Activated gamma-delta T cell treated with anti-CD3 and anti-CD28 coated beads, Interleukin-2, amount 50 U/mL, for 16 hours (primary cell): ENCODE data around the gene TBL1X.
"Not testable (repeated sequence)": the region's sequence is repeated elsewhere in the genome, so short reads cannot be mapped to it uniquely, and the experiment has no call there.

Experiments
- DNase-seq: peaks from one replicate; pipeline ENCODE4 v3.0.0-alpha.2; 2020; ENCODE audit warnings: low read depth

TBL1X gene

DNA sequence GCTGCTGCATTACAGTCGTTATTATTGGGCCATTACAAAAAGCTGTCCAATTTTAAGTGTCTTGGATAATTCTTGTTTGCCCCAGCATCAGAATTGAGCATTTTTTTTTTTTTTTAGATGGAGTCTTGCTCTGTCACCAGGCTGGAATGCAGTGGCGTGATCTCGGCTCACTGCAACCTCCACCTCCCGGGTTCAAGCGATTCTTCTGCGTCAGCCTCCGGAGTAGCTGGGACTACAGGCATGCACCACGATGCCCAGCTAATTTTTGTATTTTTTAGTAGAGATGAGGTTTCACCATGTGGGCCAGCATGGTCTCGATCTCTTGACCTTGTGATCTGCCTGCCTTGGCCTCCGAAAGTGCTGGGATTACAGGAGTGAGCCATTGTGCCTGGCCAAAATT, 71.3 kb downstream of the TBL1X start:
- DNase-seq, result not testable (repeated sequence)

DNA sequence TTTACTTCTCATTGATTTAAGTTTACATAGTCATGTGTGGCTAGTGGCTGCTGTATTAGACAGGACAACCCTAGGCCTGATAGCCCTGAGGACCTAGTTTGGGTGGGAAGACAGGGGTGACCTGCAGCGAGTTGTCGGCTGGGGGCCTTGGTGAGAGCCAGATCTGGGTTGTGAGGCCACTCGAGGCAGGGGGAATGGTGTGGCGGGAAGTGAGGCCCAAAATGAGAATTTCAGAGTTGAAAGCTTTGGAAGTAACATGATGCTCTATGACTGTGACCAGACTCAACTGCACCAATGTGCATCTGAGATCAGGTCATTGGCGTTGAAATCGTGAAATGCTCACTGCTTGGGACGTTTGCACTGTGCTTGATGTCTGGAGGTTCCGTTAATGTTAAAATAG, 72.9 kb downstream of the TBL1X start:
- DNase-seq, result no peak

DNA sequence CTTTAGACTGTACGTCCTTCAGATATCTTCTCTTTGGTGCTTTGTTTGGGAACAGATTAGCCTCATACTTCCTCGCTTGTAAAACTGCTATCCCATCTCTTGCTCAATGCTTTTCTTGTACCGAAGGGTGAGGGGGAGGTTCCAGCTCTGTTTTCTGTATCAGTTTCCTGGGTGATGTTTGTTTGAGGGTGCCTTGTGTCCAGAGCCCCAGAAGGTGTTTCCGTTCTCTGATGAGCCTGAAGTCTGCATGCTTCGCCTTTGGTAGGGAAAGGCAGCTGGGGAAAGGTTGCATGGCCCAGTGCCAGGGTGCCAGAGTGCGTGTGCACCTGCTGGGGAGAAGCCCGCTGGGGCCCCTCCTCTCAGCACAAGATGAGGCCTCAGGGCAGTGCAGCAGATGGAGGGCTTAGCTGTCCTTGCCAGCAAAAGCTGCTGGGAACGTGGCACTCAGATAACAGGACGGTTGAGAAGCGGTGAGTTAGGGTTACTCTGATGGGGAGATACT, 73.7 kb downstream of the TBL1X start:
- no peak for DNase-seq

DNA sequence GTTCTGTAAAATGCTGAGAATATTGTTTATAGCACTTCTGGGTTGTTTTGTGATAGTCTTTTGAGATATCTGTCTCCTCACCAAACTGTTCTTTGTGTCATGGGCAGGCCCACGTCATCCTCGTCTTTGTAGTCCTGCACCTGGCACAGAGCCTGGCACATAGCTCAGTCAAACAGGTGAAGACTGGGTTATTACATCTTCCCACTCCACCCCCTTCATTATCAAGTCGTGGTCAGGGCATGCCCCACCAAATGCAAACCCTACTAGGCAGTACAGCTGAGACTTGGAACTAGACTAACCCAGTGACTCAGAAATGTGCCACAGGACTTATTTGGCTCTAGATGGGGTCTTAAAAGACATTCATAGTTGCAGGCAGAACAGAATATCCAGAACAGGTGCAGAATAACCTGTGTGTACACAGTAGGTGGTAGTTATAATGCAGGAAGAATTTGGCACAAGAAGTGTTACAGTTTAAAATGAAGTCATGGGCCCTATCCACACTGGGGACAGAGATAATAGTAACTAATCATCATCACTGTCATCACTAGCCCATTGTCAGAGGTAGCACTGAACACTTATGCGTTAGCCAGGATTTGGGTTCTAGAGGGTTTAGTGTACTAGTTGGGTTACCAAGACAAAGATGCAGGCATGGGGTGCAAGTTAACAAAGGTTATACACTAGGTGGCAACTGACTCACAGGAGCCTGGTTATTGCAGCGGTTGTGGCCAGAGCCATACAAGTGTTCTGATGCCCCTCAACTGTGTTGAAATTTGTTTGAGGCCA, 74.9 kb downstream of the TBL1X start:
- DNase-seq, result no peak

DNA sequence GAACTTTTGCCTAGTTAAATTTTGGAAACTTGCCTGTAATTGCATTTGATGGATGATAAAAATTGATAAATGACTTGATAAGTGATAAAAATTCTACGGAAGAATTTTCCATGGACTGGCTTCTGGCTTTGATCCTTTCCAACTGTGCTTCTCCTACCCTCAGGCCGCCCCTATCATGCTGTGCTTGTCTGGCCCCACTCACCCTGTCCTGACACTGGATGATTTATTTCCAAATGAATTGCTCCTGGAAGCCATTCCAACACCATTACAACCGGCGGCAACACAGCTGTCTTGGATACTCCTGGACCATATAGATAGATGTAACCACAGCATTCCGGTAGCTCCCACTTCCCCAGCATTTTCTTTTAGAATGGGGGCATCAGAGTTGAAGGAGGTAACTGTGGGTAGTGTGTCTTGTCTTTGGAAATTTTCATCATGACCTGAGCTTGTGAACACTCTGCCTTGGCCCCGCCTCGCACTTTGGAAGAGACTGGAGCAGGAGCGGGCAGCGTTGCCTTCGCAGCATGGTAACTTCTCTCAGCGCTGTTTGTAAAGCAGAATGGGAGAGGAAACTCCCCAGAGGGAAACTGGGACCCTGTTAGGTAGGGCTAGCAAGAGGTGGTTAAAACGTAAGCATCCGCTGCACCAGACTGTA, 77.4 kb downstream of the TBL1X start:
- DNase-seq, result no peak

DNA sequence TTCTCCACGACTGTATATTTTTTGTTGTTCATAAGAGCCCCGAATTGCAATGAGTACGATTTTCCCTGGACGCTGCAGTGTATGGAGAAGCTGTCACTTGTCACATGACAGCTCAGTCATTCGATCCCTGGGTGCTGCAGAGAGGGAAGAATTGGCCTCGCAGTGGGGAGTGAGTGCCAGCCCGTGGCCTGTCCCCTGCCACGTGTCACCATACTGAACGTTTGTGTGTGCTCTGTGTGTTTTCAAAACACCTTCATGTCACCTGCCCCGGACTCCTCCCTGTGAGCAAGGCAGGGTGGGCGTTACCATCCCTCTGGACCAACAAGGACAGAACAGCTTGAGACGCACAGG, 77.9 kb downstream of the TBL1X start:
- no peak for DNase-seq

DNA sequence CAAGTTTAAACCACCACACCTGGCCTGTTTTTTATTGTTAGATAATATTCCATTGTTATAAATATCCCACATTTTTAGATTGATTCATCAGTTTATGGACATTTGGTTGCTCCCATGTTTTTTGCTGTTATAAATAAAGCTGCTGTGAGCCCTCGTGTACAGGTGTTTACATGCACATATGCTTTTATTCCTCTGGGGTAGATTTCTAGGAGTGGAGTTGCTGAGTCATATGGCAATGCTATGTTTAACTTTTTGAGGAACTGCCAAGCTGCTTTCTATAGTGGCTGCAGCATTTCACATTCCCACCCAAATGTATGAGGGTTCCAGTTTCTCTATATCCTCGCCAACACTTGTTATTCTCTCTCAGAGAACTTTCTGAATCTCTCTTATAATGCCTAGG, 90.5 kb downstream of the TBL1X start:
- no peak for DNase-seq

DNA sequence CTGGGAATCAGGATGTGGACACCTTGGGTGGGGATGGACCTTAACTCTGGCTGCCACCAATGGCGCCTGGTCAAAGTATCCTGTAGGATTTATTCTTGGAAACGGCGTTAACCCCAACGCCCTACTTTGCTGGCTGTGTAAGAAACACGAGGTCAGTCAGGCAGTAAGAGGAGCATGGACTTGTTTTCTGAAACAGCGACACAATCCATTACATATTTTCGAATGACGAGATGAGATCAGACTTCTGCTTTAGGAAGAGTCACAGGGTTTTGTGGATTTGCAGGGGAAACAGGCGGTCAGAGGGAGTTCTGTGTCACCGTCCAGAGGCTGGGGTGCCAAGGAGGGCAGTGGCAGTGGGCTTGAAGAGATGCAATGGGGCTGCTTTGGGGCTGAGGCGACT, 92.2 kb downstream of the TBL1X start:
- no peak for DNase-seq

DNA sequence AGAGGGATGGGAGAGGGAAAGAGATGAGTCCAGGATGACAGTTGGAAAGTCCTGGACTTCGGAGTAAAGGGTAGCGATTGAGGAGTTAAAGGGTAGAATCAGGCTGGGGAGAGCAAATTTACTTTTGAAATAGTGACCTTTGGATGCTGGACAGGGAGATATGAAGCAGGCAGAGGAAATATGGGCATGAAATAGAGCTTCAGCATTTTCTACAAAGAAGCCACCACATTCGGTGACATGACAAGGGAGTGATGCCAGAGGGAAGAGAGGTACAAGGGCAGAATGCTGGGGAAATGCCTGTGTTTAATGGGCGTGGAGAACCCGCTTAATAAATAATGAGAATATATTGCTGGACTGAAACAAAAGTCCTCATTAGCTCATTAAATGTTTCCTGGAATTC, 92.7 kb downstream of the TBL1X start:
- DNase-seq, result no peak

DNA sequence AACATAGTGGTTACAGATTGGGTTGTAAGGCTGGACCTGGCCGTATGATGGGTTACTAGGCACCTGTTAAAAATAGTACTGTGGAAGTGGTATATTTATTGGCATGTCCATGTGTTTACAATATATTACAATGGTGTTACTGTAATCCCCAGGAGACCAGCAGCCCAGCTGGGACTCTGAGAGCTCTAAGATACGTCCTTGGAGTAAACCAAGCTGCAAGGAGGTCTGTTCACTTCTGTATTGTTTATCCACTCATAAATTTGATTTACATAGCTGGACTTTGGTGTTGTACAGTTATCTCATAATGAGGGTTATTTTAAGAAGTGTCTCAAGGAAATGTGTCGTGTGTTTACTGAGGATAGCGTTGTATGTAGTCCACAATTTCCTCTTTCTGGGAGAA, 93.8 kb downstream of the TBL1X start:
- DNase-seq, result no peak

DNA sequence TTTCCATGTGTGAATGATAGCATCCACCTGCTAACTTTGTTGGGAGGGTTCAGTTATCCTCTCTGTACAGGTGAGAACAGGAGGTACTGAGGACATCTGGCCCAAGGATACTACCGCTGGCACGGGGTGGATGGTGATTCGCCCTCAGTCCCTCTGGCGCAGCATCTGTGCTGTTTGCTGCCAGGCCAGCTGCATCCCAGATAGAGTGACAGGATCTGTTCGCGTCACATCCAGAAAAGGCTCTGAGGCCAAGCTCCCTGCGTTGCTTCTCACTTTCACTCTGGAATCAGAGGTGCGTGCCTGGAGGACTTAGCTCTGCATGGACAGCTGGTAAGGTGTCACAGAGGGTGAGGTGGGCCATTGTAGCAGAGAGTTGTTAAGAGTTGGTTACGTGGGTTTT, 95.4 kb downstream of the TBL1X start:
- no peak for DNase-seq

DNA sequence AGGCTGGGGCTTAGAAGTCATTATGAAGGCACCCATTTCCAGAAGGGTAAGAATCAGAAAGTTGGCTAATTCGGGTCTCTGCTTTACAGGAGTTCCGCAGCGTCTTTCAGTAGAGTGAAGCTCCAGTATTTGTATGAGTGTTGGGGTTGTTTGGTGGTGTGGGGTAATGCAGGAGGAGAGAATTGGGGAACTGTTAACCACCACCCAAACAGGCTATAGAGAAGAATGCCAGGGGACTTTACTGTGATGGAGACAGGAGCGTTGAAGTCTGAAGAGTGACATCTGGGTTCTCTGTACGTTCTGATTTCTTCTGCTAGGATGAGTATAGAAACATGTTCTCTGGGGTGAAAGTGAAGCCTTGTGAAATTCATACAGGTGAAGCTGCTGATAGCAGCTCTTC, 96.3 kb downstream of the TBL1X start:
- DNase-seq, result no peak

DNA sequence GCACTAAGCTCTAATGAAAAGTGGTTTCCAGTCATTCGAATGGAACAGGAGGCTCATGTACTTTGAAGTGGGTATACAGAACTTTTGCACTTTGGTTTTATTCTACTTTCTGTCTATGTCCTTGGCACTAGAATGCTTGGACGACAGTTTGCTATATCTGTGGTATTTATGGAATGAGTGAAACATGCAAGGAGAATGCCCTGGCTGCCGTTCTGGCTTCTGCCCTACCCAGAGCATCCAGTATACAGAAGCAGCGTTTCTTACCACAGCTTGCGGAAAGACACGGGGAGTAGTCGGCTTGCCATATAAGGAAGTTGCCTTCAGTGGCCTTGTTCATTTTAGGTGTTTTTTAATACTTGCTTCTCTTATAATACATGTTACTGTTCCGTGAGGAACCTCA, 98.0 kb downstream of the TBL1X start:
- no peak for DNase-seq

DNA sequence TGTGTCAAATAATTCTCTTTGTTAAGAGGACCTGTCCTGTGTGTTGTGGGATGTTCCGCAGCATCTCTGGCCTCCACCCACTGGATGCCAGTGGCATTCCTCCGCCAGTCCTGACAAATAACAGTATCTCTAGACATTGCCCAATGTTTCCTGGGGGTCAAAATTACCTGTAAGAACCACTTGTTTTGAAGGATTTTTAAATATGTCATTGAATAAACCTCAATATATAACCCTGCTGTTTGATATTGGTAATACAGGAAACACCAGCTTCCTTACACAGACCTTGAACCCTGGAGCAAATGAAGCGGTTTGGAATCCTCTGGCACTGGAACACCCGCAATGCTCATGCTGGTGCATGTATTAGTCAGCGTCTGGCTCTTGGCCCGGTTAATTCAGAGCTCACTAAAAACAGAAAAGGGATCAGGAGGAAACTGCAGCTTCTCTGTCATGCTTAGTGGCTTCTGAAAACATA, 101.3 kb downstream of the TBL1X start:
- no peak for DNase-seq

DNA sequence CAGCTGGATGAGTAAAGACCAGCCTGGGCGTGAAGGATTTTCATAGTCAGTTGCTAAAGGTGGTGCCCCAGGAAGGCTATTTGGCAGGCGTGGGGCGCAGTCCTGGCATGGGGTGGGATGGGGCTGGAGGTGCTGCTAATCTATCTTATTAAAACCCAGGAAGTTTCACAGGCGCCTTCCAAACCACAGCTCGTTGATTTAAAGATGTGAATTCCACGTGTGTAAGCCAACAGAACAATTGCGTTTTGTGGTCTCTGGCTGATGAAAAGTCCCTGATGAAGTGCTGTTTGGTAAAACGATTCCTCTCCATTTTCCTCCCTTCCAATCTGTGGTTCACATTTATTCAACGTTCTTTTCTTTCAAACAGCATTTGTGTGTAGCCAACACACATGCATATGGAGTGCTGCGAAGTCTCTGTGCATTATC, 105.0 kb downstream of the TBL1X start:
- DNase-seq, result no peak

DNA sequence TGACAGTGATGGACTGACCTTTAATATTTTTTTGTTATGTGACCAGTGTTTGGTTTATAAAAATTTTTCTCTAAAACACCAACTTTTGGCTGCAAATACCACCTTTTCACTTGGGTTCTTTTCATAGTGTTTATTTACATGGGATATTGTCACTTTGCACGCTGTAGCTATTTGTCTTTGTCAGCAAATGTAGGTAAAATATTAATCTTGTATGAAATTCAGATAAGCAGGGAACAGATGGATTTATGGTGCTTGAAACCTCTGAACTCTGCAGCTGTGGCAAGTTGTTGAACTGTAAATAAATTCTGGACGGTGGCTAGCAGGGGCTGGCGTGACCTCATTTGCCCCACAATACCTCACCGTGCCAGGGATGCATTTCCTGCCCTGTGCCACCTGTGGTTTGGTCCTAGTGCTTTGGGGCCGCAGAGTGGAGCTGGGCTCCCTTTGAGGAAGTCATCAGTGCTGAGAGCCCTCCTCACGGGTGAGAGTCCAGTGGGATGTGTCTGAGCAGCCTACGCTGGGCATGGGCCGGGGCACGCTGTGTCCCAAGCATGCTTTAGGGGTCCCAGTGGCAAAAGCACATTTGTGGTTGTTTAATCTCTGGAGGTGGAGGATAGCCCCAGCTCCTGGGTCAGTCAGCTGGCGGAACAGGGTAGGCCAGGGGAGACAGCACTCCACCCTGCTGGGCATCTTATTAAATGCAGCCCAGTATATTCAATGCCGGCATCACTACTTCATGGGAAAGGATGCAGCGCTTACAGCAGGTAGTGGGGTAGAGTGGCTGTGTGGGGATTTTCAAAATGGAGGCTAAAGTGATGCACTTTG, 108.6 kb downstream of the TBL1X start:
- no peak for DNase-seq

DNA sequence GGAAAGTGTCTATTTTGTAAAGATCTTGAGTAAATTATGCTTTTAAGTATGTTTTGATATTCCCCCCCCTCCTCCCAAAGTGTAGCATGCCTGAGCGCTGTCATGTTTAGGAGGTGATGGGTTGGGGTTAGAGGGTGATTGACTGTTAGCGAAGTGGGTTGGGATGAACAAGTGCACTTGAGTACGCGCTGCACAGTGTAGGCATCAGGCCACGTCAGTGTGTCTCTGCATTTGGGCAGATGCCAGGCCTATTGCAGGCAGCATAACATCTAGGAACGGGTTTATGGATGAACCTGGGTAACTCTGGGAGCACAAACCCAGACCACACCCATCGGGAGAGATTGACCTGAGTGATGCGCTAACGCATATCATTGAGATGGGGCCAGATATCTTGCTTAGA, 111.2 kb downstream of the TBL1X start:
- DNase-seq, result no peak

DNA sequence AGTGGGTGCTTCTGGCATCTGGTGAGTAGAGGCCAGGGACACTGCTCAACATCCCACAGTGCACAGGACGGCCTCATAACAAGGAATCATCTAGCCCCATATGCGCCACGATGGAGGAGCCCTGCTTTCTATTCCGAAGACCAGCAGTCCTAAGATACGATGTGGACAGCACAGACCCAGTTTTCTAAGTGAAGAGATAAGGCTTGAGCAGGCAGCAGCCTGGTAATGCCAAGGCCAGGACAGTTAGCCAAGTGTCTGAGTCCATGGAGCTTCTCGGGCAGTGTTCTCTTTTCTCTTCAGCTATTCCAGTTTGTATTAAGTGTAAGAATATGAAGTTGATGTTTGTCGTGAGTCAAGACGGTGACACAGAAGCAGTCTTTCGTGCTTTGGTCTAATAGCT, 112.7 kb downstream of the TBL1X start:
- DNase-seq, result no peak

DNA sequence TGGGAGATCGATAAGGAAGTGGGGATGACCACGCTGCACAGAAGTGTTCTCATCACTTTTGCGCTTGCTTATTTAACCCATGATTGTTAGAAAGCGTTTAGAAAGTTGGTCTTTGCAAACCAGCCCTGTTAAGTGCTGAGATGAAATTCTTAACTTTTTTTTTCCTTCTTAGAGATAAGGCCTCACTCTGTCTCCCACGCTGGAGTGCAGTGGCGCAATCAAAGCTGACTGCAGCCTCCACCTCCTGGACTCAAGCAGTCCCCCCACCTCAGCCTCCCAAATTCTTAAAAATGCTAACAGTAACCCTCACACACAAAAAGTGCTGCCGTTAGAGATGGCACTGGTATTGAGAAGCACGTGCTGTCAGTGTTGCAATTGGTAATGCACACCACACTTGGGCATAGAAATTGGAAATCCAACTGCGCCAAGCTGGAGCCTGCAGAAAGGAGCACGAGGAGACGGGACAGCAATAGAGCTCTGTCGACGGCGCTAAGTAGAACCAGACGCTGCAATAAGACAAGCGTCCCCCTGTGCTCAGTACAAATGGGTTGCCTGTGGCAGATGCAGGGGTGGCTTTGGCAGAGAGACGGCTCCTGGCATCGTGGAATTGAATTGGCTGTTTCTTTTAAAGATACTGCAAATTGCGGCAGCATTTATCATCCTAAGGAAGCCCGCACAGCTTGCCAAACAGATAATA, 113.4 kb downstream of the TBL1X start:
- no peak for DNase-seq

DNA sequence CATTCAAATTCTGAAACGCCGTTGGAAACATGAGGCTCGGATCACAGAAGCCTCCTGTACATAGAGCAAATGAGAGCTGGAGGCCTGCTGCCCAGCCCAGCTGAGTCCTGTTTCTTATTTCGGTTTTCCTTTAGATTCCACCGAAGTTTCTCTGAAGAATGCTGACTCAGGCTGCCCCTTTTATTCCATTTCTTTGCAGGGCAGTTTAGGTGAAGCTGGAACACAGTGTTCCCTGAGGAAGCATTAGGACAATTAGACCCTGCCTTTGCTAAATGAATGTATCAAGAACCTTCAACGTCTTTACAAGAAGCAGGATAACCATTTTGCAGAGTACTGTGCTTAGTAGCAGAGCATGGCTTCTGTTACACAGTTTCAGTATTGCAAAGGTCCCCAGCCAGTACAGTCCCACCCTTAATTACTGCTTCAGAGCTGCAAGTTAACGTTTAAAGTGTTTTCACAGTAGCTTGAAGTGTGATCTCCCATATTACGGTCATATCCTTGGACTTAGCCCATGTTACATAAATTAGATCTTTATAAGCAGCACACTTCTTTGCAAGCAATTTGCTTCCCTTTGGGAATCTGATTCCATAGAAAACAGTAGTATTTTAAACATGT, 117.0 kb downstream of the TBL1X start:
- no peak for DNase-seq

DNA sequence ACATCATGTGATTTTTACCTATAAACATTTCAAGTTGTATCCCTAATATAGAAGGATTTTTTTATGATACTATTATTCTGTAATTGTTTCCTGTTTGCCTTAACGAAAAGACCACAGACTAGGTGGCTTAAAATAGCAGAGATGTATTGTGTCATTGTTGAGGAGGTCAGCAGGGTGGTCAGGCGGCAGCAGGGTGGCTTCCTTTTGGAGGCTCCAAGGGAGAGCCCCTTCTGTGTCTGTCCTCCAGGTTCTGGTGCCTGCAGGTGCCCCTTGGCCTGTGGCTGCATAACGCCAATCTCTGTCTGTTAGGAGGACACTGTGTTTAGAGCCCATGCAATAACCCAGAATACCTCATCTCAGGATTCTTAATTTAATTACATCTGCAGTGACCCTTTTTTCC, 118.1 kb downstream of the TBL1X start:
- no peak for DNase-seq

DNA sequence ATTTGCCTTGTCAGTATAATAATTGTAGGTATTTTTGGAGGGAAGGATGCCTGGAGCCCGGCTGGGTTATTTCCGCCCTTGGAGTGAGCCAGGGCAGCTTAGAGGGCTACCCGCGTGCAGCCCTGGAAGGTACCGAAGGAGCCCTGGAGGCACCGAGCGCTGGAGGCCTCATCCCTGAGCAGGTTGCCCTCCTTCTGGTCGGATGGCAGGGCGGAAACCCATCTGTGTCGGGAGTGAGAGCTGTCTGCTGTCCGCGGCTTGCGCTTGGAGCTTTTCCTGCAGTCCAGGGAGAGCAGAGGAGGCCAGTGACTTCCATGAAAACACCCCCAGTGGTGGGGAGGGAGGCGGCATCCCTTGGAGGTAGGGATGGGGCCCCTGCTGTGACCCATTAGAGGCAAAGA, 122.1 kb downstream of the TBL1X start:
- no peak for DNase-seq
